G401 (cell line): ENCODE results near the gene ZNRF1. TPM values are rescaled to one million over a fixed set of nuclear protein-coding genes. Genes with fewer than 3 reads are reported as not detected.
A peak's percentile ranks its signal among the peaks of the same experiment; 100 is the strongest.

Source experiments
- DNase-seq: peaks from one replicate; pipeline ENCODE4 v3.0.0-alpha.2; 2015; ENCODE audit warnings: low spot score
- in situ Hi-C: cut with HindIII; loops from 2 replicates; pipeline ENCODE4 v1.10.0; 2016; ENCODE audit warnings: low sequenced_read_pairs, mixed read lengths
- total RNA-seq: library from RNA; depleted of rRNA; stranded (reverse); fragments of >200 nt; shearing (Covaris generic); gene quantifications from 2 replicates; pipeline ENCODE4 v1.2.3, GENCODE V29; 2014

ZNRF1 gene
- total RNA-seq, 1 experiment from 2014 or later, result 21.2 TPM

GRCh38 chr16:75106351-75107274, 107.8 kb downstream of the ZNRF1 start:
- in situ Hi-C loops, result no loop called here
- no peak for DNase-seq

GRCh38 chr16:75107505-75107904, 108.7 kb downstream of the ZNRF1 start:
- DNase-seq, result no peak
- in situ Hi-C loops, result no loop called here

- in situ Hi-C loops, result no loop called here
- DNase-seq, result peak; percentile 93
Observed at GRCh38 chr16:75108792-75109731, 110.2 kb downstream of the ZNRF1 start.

GRCh38 chr16:75109732-75110243, 111.0 kb downstream of the ZNRF1 start:
- peak; percentile 64 for DNase-seq
- in situ Hi-C loops, result no loop called here

GRCh38 chr16:75110637-75111513, 112.1 kb downstream of the ZNRF1 start:
- in situ Hi-C loops, result no loop called here
- DNase-seq, result peak; percentile 92

- in situ Hi-C loops, result no loop called here
- no peak for DNase-seq
Observed at GRCh38 chr16:75111514-75111940, 112.7 kb downstream of the ZNRF1 start.

GRCh38 chr16:75111961-75112733, 113.3 kb downstream of the ZNRF1 start:
- in situ Hi-C loops, result no loop called here
- no peak for DNase-seq

GRCh38 chr16:75112734-75113491, 114.1 kb downstream of the ZNRF1 start:
- DNase-seq, result no peak
- in situ Hi-C loops, result no loop called here

GRCh38 chr16:75113541-75114121, 114.8 kb downstream of the ZNRF1 start:
- no peak for DNase-seq
- in situ Hi-C loops, result no loop called here

GRCh38 chr16:75114179-75114945, 115.5 kb downstream of the ZNRF1 start:
- in situ Hi-C loops, result no loop called here
- no peak for DNase-seq

- no peak for DNase-seq
- in situ Hi-C loops, result no loop called here
Observed at GRCh38 chr16:75114946-75115825, 116.4 kb downstream of the ZNRF1 start.

GRCh38 chr16:75116081-75116910, 117.5 kb downstream of the ZNRF1 start, which contains the start of gene LDHD:
Gene LDHD (minus strand): TSS chr16:75116780. CDS start chr16:75116720, 60 bp downstream.
- in situ Hi-C loops, result no loop called here

GRCh38 chr16:75116911-75117245, 118.1 kb downstream of the ZNRF1 start:
- no peak for DNase-seq
- in situ Hi-C loops, result no loop called here

More at GRCh38 chr16:75116081-75116910, 117.5 kb downstream of the ZNRF1 start, which contains the start of gene LDHD:
- peak; percentile 94 for DNase-seq

- in situ Hi-C loops, result no loop called here
- no peak for DNase-seq
Observed at GRCh38 chr16:75118943-75119539, 120.2 kb downstream of the ZNRF1 start.
